ENCODE results near the gene ZNRF1. TPM values are rescaled to one million over a fixed set of nuclear protein-coding genes. Genes with fewer than 3 reads are reported as not detected.
A peak's percentile ranks its signal among the peaks of the same experiment; 100 is the strongest.

Gene ZNRF1
- total and polyA plus RNA-seq, 9 donors, result 15.2 to 47.0 (median 45.2) TPM

GRCh38 chr16:75038036-75038858 is 39.4 kb downstream of the ZNRF1 start:
- peaks cover 5% of the 10 kb centered on the region for H3K4me1 ChIP-seq (ENCODE audit: control insufficient read depth, insufficient read depth, low read length)
- no peak overlapping the region for H3K4me3 ChIP-seq (ENCODE audit: low read length)
- no peaks in the 10 kb centered on the region for H3K27me3 ChIP-seq (ENCODE audit: control insufficient read depth, insufficient read depth, low read length)
- no peak for DNase-seq
- peaks cover 9% of the 10 kb centered on the region for H3K9me3 ChIP-seq (replicated peaks; ENCODE audit: control insufficient read depth, low read depth, low read length)
- H3K27ac ChIP-seq (ENCODE audit: low read length), result no peak overlapping the region
- no peaks in the 10 kb centered on the region for H3K36me3 ChIP-seq (ENCODE audit: control insufficient read depth, insufficient read depth, low read length)
- no CpG with 5 or more reads among the region's 3 CpGs for WGBS (ENCODE audit: insufficient coverage)

GRCh38 chr16:75039941-75040340 is 41.1 kb downstream of the ZNRF1 start:
- no peak for DNase-seq
- no peaks in the 10 kb centered on the region for H3K36me3 ChIP-seq (ENCODE audit: control insufficient read depth, insufficient read depth, low read length)
- H3K27me3 ChIP-seq (ENCODE audit: control insufficient read depth, insufficient read depth, low read length), result no peaks in the 10 kb centered on the region
- H3K4me3 ChIP-seq (ENCODE audit: low read length), result no peak overlapping the region
- H3K4me1 ChIP-seq (ENCODE audit: control insufficient read depth, insufficient read depth, low read length), result peaks cover 8% of the 10 kb centered on the region
- no peak overlapping the region for H3K27ac ChIP-seq (ENCODE audit: low read length)
- H3K9me3 ChIP-seq (replicated peaks; ENCODE audit: control insufficient read depth, low read depth, low read length), result peaks cover 9% of the 10 kb centered on the region
- 50% methylated on average over 2 of the region's 6 CpGs for WGBS (ENCODE audit: insufficient coverage)

GRCh38 chr16:75042426-75043174 is 43.8 kb downstream of the ZNRF1 start:
- Histone ChIP-seq H3K4me1 (ENCODE audit: control insufficient read depth, insufficient read depth, low read length) (peaks cover 15% of the 10 kb centered on the region), H3K4me3 (ENCODE audit: low read length) (no peak overlapping the region), H3K27ac (ENCODE audit: low read length) (peak overlapping the region; percentile 13), H3K36me3 (ENCODE audit: control insufficient read depth, insufficient read depth, low read length) (no peaks in the 10 kb centered on the region), H3K9me3 (replicated peaks; ENCODE audit: control insufficient read depth, low read depth, low read length) (peaks cover 9% of the 10 kb centered on the region), H3K27me3 (ENCODE audit: control insufficient read depth, insufficient read depth, low read length) (no peaks in the 10 kb centered on the region)
- 62% methylated on average over 2 of the region's 8 CpGs for WGBS (ENCODE audit: insufficient coverage)
- DNase-seq, result no peak

DNA sequence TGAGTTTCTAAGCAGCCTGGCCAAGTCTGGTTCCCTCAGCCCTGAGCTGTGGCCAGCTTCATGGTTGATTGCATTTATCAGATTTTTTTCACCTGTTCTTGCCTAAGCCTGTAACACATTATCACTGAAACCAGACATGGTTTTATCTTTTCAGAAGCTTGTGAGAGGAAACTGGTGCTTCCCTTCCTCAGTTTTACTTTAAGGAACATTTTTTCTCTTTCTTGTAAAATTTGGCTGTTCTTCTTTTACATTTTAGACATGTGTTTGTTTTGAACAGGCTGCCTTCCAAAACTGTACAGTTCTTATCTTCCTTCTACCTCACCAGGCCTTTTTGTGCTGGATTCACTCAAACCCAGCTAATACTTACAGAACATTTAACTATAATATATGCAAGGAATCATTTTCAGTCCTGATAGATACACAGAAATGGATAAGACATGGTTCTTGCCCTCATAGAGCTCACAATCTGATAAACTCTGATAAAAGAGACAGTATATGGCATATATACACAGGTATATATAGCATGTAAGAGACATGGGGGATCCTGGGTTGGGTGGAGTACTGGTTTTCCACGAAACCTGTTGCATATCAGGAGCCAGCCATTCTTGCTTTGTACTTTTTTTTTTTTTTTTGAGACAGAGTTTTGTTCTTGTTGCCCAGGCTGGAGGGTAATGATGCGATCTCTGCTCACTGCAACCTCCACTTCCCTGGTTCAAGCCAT is 44.5 kb downstream of the ZNRF1 start:
- H3K36me3 ChIP-seq (ENCODE audit: control insufficient read depth, insufficient read depth, low read length), result no peaks in the 10 kb centered on the region
- H3K4me1 ChIP-seq (ENCODE audit: control insufficient read depth, insufficient read depth, low read length), result peaks cover 15% of the 10 kb centered on the region
- H3K27me3 ChIP-seq (ENCODE audit: control insufficient read depth, insufficient read depth, low read length), result no peaks in the 10 kb centered on the region
- H3K4me3 ChIP-seq (ENCODE audit: low read length), result no peak overlapping the region
- WGBS (ENCODE audit: insufficient coverage), result no CpG with 5 or more reads among the region's 2 CpGs
- peaks cover 3% of the 10 kb centered on the region for H3K9me3 ChIP-seq (replicated peaks; ENCODE audit: control insufficient read depth, low read depth, low read length)
- peak overlapping the region; percentile 13 for H3K27ac ChIP-seq (ENCODE audit: low read length)
- DNase-seq, result peak; percentile 31

GRCh38 chr16:75044800-75045361 is 46.1 kb downstream of the ZNRF1 start:
- DNase-seq, result peak; percentile 79
- Histone ChIP-seq H3K27ac (ENCODE audit: low read length) (peak overlapping the region; percentile 67), H3K9me3 (replicated peaks; ENCODE audit: control insufficient read depth, low read depth, low read length) (no peaks in the 10 kb centered on the region), H3K4me1 (ENCODE audit: control insufficient read depth, insufficient read depth, low read length) (peaks cover 15% of the 10 kb centered on the region), H3K4me3 (ENCODE audit: low read length) (no peak overlapping the region), H3K27me3 (ENCODE audit: control insufficient read depth, insufficient read depth, low read length) (no peaks in the 10 kb centered on the region), H3K36me3 (ENCODE audit: control insufficient read depth, insufficient read depth, low read length) (no peaks in the 10 kb centered on the region)
- WGBS (ENCODE audit: insufficient coverage), result no CpG with 5 or more reads among the region's 3 CpGs

DNA sequence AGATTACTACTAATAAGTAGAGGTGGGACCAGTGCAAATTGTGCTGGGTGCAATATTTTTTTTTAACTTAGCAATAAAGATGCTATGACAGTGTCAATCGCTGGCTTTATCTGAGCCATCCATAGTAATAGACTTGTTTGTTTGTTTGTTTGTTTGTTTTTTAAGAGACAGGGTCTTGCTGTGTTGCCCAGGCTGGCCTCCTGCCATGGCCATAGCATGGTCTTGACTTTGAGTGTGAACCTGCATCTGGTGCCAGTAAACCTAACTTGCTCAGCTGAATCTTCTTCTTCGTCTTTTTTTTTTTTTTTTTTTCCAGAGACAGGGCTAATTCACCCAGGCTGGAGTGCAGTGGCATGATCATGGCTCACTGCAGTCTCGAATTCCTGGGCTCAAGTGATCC is 46.6 kb downstream of the ZNRF1 start:
- H3K27ac ChIP-seq (ENCODE audit: low read length), result peak overlapping the region; percentile 67
- H3K4me1 ChIP-seq (ENCODE audit: control insufficient read depth, insufficient read depth, low read length), result peaks cover 15% of the 10 kb centered on the region
- no peaks in the 10 kb centered on the region for H3K9me3 ChIP-seq (replicated peaks; ENCODE audit: control insufficient read depth, low read depth, low read length)
- no peak for DNase-seq
- H3K36me3 ChIP-seq (ENCODE audit: control insufficient read depth, insufficient read depth, low read length), result no peaks in the 10 kb centered on the region
- no peak overlapping the region for H3K4me3 ChIP-seq (ENCODE audit: low read length)
- H3K27me3 ChIP-seq (ENCODE audit: control insufficient read depth, insufficient read depth, low read length), result no peaks in the 10 kb centered on the region
- WGBS (ENCODE audit: insufficient coverage), result 55% methylated on average over 2 of the region's 3 CpGs

GRCh38 chr16:75048054-75048453 is 49.2 kb downstream of the ZNRF1 start:
- H3K36me3 ChIP-seq (ENCODE audit: control insufficient read depth, insufficient read depth, low read length), result no peaks in the 10 kb centered on the region
- H3K4me1 ChIP-seq (ENCODE audit: control insufficient read depth, insufficient read depth, low read length), result peaks cover 15% of the 10 kb centered on the region
- H3K4me3 ChIP-seq (ENCODE audit: low read length), result no peak overlapping the region
- no peak for DNase-seq
- no peaks in the 10 kb centered on the region for H3K9me3 ChIP-seq (replicated peaks; ENCODE audit: control insufficient read depth, low read depth, low read length)
- no peaks in the 10 kb centered on the region for H3K27me3 ChIP-seq (ENCODE audit: control insufficient read depth, insufficient read depth, low read length)
- no peak overlapping the region for H3K27ac ChIP-seq (ENCODE audit: low read length)
- WGBS (ENCODE audit: insufficient coverage), result no CpG with 5 or more reads among the region's 4 CpGs

DNA sequence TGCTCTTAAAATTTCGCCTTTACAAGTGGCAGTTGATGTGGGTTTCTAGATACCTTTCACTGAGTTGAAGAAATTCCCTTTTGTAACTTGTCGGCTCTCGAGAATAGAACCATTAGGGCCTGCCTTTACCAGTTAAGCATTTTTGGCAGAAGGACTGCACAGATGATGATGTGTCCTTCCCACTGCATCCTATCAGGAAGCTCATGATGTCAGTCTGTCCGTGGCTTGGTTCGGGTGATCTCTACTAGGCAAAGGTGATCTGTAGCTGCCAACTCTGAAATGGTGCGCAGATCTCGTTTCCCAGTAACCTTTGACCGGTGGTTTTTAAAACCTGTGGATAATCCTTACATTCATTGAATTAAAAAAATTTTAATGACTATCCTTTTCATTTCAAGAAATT is 49.7 kb downstream of the ZNRF1 start:
- WGBS (ENCODE audit: insufficient coverage), result 84% methylated on average over 2 of the region's 8 CpGs
- no peak for DNase-seq
- H3K36me3 ChIP-seq (ENCODE audit: control insufficient read depth, insufficient read depth, low read length), result no peaks in the 10 kb centered on the region
- H3K27ac ChIP-seq (ENCODE audit: low read length), result no peak overlapping the region
- no peaks in the 10 kb centered on the region for H3K9me3 ChIP-seq (replicated peaks; ENCODE audit: control insufficient read depth, low read depth, low read length)
- H3K4me3 ChIP-seq (ENCODE audit: low read length), result no peak overlapping the region
- H3K27me3 ChIP-seq (ENCODE audit: control insufficient read depth, insufficient read depth, low read length), result no peaks in the 10 kb centered on the region
- peaks cover 15% of the 10 kb centered on the region for H3K4me1 ChIP-seq (ENCODE audit: control insufficient read depth, insufficient read depth, low read length)

DNA sequence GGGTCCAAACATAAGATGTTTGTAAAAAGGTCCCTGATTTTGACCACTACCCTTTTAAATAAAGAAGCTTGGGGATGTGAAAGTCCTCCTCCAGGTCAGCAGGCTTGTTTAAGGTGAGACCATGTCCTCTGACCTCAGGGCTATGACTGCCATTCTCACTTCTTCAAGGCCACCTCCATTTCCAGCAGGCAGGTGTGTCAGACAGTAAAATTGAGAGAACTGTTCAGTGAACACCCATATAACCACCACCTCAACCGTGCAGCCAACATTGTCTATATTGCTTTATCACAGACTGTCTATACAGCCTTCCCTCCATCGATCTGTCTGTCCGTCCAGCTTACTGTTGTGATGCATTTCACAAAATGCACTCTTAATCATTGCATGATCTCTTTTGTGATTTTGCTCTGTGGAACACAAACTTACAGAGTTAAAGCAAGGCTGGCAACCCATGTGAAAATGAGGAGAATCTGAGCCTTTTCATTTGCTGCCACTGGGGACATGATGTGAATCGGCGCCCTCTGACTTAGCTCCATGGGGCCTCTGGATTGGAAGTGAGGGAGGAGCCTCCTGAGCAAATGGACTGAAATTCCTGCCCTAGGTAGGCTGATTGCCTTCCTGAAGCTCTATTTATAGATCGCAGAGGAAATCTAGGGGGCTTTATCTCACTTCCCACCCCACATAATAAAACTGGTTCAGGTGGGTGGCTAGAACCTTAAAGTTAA is 53.8 kb downstream of the ZNRF1 start:
- H3K4me1 ChIP-seq (ENCODE audit: control insufficient read depth, insufficient read depth, low read length), result peaks cover 14% of the 10 kb centered on the region
- no peaks in the 10 kb centered on the region for H3K9me3 ChIP-seq (replicated peaks; ENCODE audit: control insufficient read depth, low read depth, low read length)
- WGBS (ENCODE audit: insufficient coverage), result 93% methylated on average over 2 of the region's 6 CpGs
- peaks cover 5% of the 10 kb centered on the region for H3K36me3 ChIP-seq (ENCODE audit: control insufficient read depth, insufficient read depth, low read length)
- no peak overlapping the region for H3K4me3 ChIP-seq (ENCODE audit: low read length)
- no peak overlapping the region for H3K27ac ChIP-seq (ENCODE audit: low read length)
- H3K27me3 ChIP-seq (ENCODE audit: control insufficient read depth, insufficient read depth, low read length), result no peaks in the 10 kb centered on the region
- no peak for DNase-seq

Data from muscle of leg (tissue), 11 donors.